GM12878 (cell line): ENCODE measurements around the gene TNPO2. TPM values are rescaled to one million over a fixed set of nuclear protein-coding genes. Genes with fewer than 3 reads are reported as not detected.

Experiments
- ATAC-seq: fragments of 200-7000 bp; cut with Tn5 transposase; 3 replicates; pipeline ENCODE4 v1.9.1; 2020; ENCODE audit warnings: mild to moderate bottlenecking, moderate library complexity
- BruUV-seq: library from RNA; stranded (reverse); fragments of 400-500 nt; replicated peaks from 2 replicates; lab custom pipeline; 2021; lab: Mats Ljungman, UMichigan
- CTCF ChIA-PET: fragments of 300-600 bp; sonication (Branson Sonifier 250); formaldehyde crosslinking; extraction: SDS; loops from one replicate; lab custom pipeline; 2021; ENCODE audit warnings: inconsistent platforms; lab: Yijun Ruan, JAX
- POLR2A ChIA-PET: fragments of 350-600 bp; formaldehyde crosslinking; extraction: SDS; loops from one replicate; lab custom pipeline; 2021; ENCODE audit warnings: inconsistent platforms; lab: Charles Lee
- RAD21 ChIA-PET: fragments of 300-600 bp; sonication (Branson Sonifier 250); formaldehyde crosslinking; loops from one replicate; lab custom pipeline; 2023; ENCODE audit warnings: antibody characterized with exemption; ENCODE audit not compliant: unreplicated experiment; lab: Charles Lee
- SMC1A ChIA-PET: fragments of 300-600 bp; sonication (Branson Sonifier 250); formaldehyde crosslinking; loops from one replicate; lab custom pipeline; 2023; ENCODE audit not compliant: unreplicated experiment, uncharacterized antibody; lab: Charles Lee
- DNase-seq: peaks from one replicate; pipeline ENCODE4 v3.0.0-alpha.2; 2011; ENCODE audit warnings: low read depth, low spot score
- FAIRE-seq: peaks from 3 replicates; lab custom pipeline; 2011; peaks lifted over from hg19 to GRCh38; lab: Jason Lieb, UNC
- H2AFZ ChIP-seq: 2 replicates; pipeline ENCODE4 v1.6.0; 2011; ENCODE audit warnings: low read depth, low read length, control low read depth; ENCODE audit not compliant: control insufficient read depth
- H3K27ac ChIP-seq: 2 replicates; pipeline ENCODE4 v1.5.1; 2011; ENCODE audit warnings: control low read depth; ENCODE audit not compliant: control insufficient read depth, insufficient read depth
- H3K27me3 ChIP-seq, 2 experiments: replicated peaks in 1 of 2; 2 replicates each; pipeline versions ENCODE4 v1.6.0 to v1.6.1; 2011; ENCODE audit warnings: low read length in 1 of 2; ENCODE audit not compliant: control insufficient read depth in 2 of 2, insufficient read depth in 2 of 2
- H3K36me3 ChIP-seq, 2 experiments: 2 replicates each; pipeline ENCODE4 v1.5.1; 2011; ENCODE audit warnings: low read length in 1 of 2; ENCODE audit not compliant: control insufficient read depth in 2 of 2, insufficient read depth in 2 of 2
- H3K4me1 ChIP-seq: 2 replicates; pipeline ENCODE4 v1.6.1; 2011; ENCODE audit warnings: mild to moderate bottlenecking, low read length, moderate library complexity, mixed read lengths; ENCODE audit not compliant: control insufficient read depth, insufficient read depth
- H3K4me2 ChIP-seq: 2 replicates; pipeline ENCODE4 v1.6.0; 2011; ENCODE audit warnings: control low read depth; ENCODE audit not compliant: control insufficient read depth, insufficient read depth
- H3K4me3 ChIP-seq: fragments of 200-600 bp; sonication (generic); 2 replicates; pipeline ENCODE4 v1.5.1; 2016
- H3K79me2 ChIP-seq: 2 replicates; pipeline ENCODE4 v1.6.0; 2011; ENCODE audit warnings: low read length; ENCODE audit not compliant: control insufficient read depth, insufficient read depth
- H3K9ac ChIP-seq: 2 replicates; pipeline ENCODE4 v1.8.0; 2011; ENCODE audit warnings: low read length, control low read depth, mixed read lengths; ENCODE audit not compliant: control insufficient read depth, insufficient read depth
- H3K9me3 ChIP-seq: replicated peaks from 3 replicates; pipeline ENCODE4 v1.5.1; 2011; ENCODE audit warnings: mild to moderate bottlenecking, low read length; ENCODE audit not compliant: control insufficient read depth, insufficient read depth
- H4K20me1 ChIP-seq: 2 replicates; pipeline ENCODE4 v1.6.0; 2011; ENCODE audit not compliant: control insufficient read depth, insufficient read depth
- BCLAF1 ChIP-seq: fragments of 450-650 bp; IDR thresholded peaks from 2 replicates; pipeline ENCODE4 v1.6.1; 2017; ENCODE audit warnings: antibody characterized with exemption, mild to moderate bottlenecking, moderate library complexity
- CBX3 ChIP-seq: fragments of 200-600 bp; sonication (generic); IDR thresholded peaks from 2 replicates; pipeline ENCODE4 v1.6.1; 2016; ENCODE audit warnings: low read depth, borderline replicate concordance
- PAX5 ChIP-seq: IDR thresholded peaks from 2 replicates; pipeline ENCODE4 v1.6.1; 2011; ENCODE audit warnings: low read depth, low read length, borderline replicate concordance
- TARDBP ChIP-seq: IDR thresholded peaks from 2 replicates; pipeline ENCODE4 v1.6.1; 2016; ENCODE audit warnings: borderline replicate concordance
- ZZZ3 ChIP-seq: IDR thresholded peaks from 2 replicates; pipeline ENCODE4 v1.6.1; 2011; ENCODE audit warnings: low read depth; ENCODE audit not compliant: control insufficient read depth, insufficient read length
- WGBS: methylation state at CpG from one replicate; pipeline ENCODE4 v1.1.6; 2016; ENCODE audit warnings: low lambda C conversion rate; ENCODE audit not compliant: insufficient replicate concordance, insufficient coverage; ENCODE audit errors: missing lambda C conversion rate; 5-methylcytosine and 5-hydroxymethylcytosine counted together
- in situ Hi-C: fragments of 300-500 bp; cut with MboI; formaldehyde crosslinking; loops from 9 replicates; pipeline ENCODE4 v1.14.3; 2018; ENCODE audit warnings: mixed read lengths
- intact Hi-C: fragments of 100-400 bp; cut with micrococcal nuclease; formaldehyde crosslinking; loops from one replicate; pipeline ENCODE4 v1.14.2; 2022; ENCODE audit not compliant: unreplicated experiment
- polyA plus RNA-seq, 11 experiments: library from polyadenylated mRNA; depleted of rRNA in 4 of 11; unstranded in 6 of 11; stranded (reverse) in 5 of 11; fragments of >200 nt; fragmentation: Nextera tagmentation in 4 of 11; fragmentation: Illumina TruSeq in 1 of 11; extraction: Ambion mirVana in 4 of 11; extraction: Trizol in 1 of 11; gene quantifications; 1 replicate in 1 of 11; 2 replicates in 10 of 11; pipeline versions ENCODE4 v1.2.1 to v1.2.3, GENCODE V29; 2011 to 2016; ENCODE audit warnings: inconsistent platforms in 2 of 11, missing spikeins in 2 of 11, low read depth in 1 of 11
- total RNA-seq, 4 experiments: library from RNA; depleted of rRNA in 3 of 4; stranded (reverse); fragments of >200 nt in 3 of 4; fragmentation: Illumina TruSeq in 1 of 4; extraction: Trizol in 1 of 4; gene quantifications; 2 replicates each; pipeline versions ENCODE4 v1.2.1 to v1.2.3, GENCODE V29; 2013 to 2021
- TF ChIP-seq, protein P1 (sequence below): IDR thresholded peaks from 2 replicates; pipeline ENCODE4 v1.6.1; 2011; ENCODE audit warnings: borderline replicate concordance, low read depth, mild to moderate bottlenecking, moderate library complexity, mixed read lengths, low read length; ENCODE audit not compliant: insufficient read depth; ENCODE audit errors: extremely low read length
- TF ChIP-seq, protein P2 (sequence below): IDR thresholded peaks from 2 replicates; pipeline ENCODE4 v1.6.1; 2011; ENCODE audit warnings: low read depth, low read length, improper control_type of control experiment, borderline replicate concordance
- TF ChIP-seq, protein P3 (sequence below): fragments of 450-650 bp; IDR thresholded peaks from 2 replicates; pipeline ENCODE4 v1.6.1; 2017; ENCODE audit warnings: low read depth, mild to moderate bottlenecking, moderate library complexity

TNPO2 gene
- total and polyA plus RNA-seq, 10 of the 15 experiments (the other 5 are each of a cell fraction or from before 2014, with no cell fraction given): 5.5 to 99.7 (median 29.6) TPM

DNA sequence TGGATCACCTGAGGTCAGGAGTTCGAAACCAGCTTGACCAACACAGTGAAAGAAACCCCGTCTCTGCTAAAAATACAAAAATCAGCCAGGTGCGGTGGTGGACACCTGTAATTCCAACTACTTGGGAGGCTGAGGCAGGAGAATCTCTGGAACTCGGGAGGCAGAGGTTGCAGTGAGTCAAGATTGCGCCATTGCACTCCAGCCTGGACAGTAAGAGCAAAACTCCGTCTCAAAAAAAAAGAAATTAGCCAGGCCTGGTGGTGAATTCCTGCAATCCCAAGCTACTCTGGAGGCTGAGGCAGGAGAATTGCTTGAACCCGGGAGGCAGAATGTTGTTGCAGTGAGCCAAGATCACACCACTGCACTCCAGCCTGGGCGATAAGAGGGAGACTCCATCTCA, 15.1 kb downstream of the TNPO2 start:
- FAIRE-seq: no peak
- BruUV-seq: no TSS peak
- POLR2A ChIA-PET: interaction anchor here (0.6 kb wide), 2 partner anchors 12 to 1782 kb away, joined by 3 to 4 read pairs; no protein-coding TSS in a partner anchor

More for the DNA sequence above, 15.1 kb downstream of the TNPO2 start:
- ATAC-seq (no peak), DNase-seq (no peak)
- Histone ChIP-seq H3K27me3 (no peaks in the 10 kb centered on the region), H2AFZ (no peak overlapping the region), H3K9me3 (no peaks in the 10 kb centered on the region), H3K4me1 (no peaks in the 10 kb centered on the region), H3K27ac (no peak overlapping the region), H3K36me3 (peaks cover 26 to 36% of the 10 kb centered on the region in 2 experiments), H3K4me3 (no peak overlapping the region), H3K79me2 (no peaks in the 10 kb centered on the region), H4K20me1 (no peaks in the 10 kb centered on the region), H3K4me2 (no peak overlapping the region), H3K9ac (no peak overlapping the region)
- intact Hi-C loops: no loop called here
- SMC1A ChIA-PET: no interaction called here
- CTCF ChIA-PET: interaction anchor here (1.1 to 1.6 kb wide), 2 partner anchors 49 to 139 kb away, joined by 3 read pairs; no protein-coding TSS in a partner anchor
- in situ Hi-C loops: no loop called here
- TF ChIP-seq TARDBP: no peak
- TF ChIP-seq BCLAF1: no peak
- TF ChIP-seq, protein P1, sequence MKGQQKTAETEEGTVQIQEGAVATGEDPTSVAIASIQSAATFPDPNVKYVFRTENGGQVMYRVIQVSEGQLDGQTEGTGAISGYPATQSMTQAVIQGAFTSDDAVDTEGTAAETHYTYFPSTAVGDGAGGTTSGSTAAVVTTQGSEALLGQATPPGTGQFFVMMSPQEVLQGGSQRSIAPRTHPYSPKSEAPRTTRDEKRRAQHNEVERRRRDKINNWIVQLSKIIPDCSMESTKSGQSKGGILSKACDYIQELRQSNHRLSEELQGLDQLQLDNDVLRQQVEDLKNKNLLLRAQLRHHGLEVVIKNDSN: no peak
- no peak for TF ChIP-seq PAX5
- TF ChIP-seq ZZZ3: no peak
- TF ChIP-seq CBX3: no peak
- TF ChIP-seq, protein P2, sequence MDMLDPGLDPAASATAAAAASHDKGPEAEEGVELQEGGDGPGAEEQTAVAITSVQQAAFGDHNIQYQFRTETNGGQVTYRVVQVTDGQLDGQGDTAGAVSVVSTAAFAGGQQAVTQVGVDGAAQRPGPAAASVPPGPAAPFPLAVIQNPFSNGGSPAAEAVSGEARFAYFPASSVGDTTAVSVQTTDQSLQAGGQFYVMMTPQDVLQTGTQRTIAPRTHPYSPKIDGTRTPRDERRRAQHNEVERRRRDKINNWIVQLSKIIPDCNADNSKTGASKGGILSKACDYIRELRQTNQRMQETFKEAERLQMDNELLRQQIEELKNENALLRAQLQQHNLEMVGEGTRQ: no peak
- TF ChIP-seq, protein P3, sequence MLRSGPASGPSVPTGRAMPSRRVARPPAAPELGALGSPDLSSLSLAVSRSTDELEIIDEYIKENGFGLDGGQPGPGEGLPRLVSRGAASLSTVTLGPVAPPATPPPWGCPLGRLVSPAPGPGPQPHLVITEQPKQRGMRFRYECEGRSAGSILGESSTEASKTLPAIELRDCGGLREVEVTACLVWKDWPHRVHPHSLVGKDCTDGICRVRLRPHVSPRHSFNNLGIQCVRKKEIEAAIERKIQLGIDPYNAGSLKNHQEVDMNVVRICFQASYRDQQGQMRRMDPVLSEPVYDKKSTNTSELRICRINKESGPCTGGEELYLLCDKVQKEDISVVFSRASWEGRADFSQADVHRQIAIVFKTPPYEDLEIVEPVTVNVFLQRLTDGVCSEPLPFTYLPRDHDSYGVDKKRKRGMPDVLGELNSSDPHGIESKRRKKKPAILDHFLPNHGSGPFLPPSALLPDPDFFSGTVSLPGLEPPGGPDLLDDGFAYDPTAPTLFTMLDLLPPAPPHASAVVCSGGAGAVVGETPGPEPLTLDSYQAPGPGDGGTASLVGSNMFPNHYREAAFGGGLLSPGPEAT: no peak
- 90% methylated on average over 8 of the region's 8 CpGs for WGBS
- RAD21 ChIA-PET: no interaction called here
